ENCODE results near the gene SEMA3G.
A peak's percentile ranks its signal among the peaks of the same experiment; 100 is the strongest.

The SEMA3G gene

GRCh38 chr3:52429779-52430415 is 15.0 kb downstream of the SEMA3G start:
- no peak for TF ChIP-seq CTCF (IDR thresholded peaks at IDR 0.05; ENCODE audit: extremely low read depth, missing control alignments)
- no peak for DNase-seq (ENCODE audit: low spot score)

GRCh38 chr3:52429031-52429430 is 15.9 kb downstream of the SEMA3G start:
- no peak for TF ChIP-seq CTCF (IDR thresholded peaks at IDR 0.05; ENCODE audit: extremely low read depth, missing control alignments)
- DNase-seq (ENCODE audit: low spot score): no peak

- peak; percentile 69 for TF ChIP-seq CTCF (IDR thresholded peaks at IDR 0.05; ENCODE audit: extremely low read depth, missing control alignments)
- DNase-seq (ENCODE audit: low spot score): peak; percentile 57
Observed at GRCh38 chr3:52428151-52429005, 16.5 kb downstream of the SEMA3G start.

GRCh38 chr3:52423173-52423572 is 21.7 kb downstream of the SEMA3G start:
- TF ChIP-seq CTCF (IDR thresholded peaks at IDR 0.05; ENCODE audit: extremely low read depth, missing control alignments): no peak

GRCh38 chr3:52422669-52423068 is 22.2 kb downstream of the SEMA3G start:
- DNase-seq (ENCODE audit: low spot score): no peak
- no peak for TF ChIP-seq CTCF (IDR thresholded peaks at IDR 0.05; ENCODE audit: extremely low read depth, missing control alignments)

More at GRCh38 chr3:52423173-52423572, 21.7 kb downstream of the SEMA3G start:
- no peak for DNase-seq (ENCODE audit: low spot score)

GRCh38 chr3:52420388-52420787 is 24.5 kb downstream of the SEMA3G start:
- no peak for TF ChIP-seq CTCF (IDR thresholded peaks at IDR 0.05; ENCODE audit: extremely low read depth, missing control alignments)
- DNase-seq (ENCODE audit: low spot score): no peak

GRCh38 chr3:52415800-52416199 is 29.1 kb downstream of the SEMA3G start:
- TF ChIP-seq CTCF (IDR thresholded peaks at IDR 0.05; ENCODE audit: extremely low read depth, missing control alignments): no peak
- DNase-seq (ENCODE audit: low spot score): no peak

Measured in GM20000 (cell line).